ENCODE data around the gene GRM4.

The GRM4 gene

DNA sequence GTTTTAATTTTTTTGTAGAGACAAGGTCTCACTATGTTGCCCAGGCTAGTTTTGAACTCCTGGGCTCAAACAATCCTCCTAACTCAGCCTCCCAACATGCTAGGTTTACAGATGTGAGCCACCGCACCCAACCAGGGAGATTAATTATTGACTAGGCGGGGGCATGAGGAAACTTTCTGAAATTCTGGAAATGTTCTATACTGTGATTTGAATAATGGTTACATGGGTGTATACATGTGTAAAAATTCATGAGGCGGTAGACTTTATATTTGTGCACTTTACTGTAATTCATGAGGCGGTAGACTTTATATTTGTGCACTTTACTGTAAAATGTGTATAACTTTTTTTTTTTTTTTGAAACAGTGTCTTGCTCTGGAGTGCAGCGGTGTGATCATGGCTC, 147.2 kb downstream of the GRM4 start:
- Histone ChIP-seq H3K27me3 (ENCODE audit: control insufficient read depth in 1 of 2, insufficient read depth in 2 of 2, low read length in 2 of 2) (no peaks in the 10 kb centered on the region), H3K4me3 (ENCODE audit: low read depth in 1 of 2, low read length in 2 of 2) (no peak overlapping the region), H3K9ac (ENCODE audit: low read depth in 1 of 2, low read length in 2 of 2) (no peak overlapping the region), H3K4me1 (ENCODE audit: control insufficient read depth in 1 of 2, insufficient read depth in 2 of 2, low read length in 2 of 2) (peaks cover 11 to 16% of the 10 kb centered on the region in 2 donors), H3K9me3 (ENCODE audit: control insufficient read depth in 1 of 2, low read length in 2 of 2) (peaks cover 3 to 4% of the 10 kb centered on the region in 2 donors), H3K27ac (ENCODE audit: low read depth, low read length) (no peak overlapping the region), H3K36me3 (ENCODE audit: control insufficient read depth in 1 of 2, insufficient read depth in 2 of 2, low read length in 2 of 2) (no peaks in the 10 kb centered on the region)

DNA sequence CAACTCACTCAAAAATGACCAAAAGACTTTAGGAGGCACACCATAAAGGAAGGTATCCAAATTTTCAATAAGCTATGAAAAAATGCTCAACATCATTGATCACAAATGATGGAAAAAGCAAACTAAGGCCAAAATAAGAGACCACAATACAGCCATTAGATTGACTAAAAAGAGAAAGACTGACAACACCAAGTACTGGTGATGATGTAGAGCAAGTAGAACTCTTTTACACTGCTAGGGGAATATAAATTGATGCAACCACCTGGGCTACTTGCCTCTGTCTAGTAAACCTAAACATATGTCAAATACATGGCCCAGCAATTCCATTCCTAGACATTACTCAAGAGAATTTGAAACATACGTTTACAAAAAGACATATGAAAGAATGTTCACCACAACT, 148.6 kb downstream of the GRM4 start:
- Histone ChIP-seq H3K9me3 (ENCODE audit: control insufficient read depth in 1 of 2, low read length in 2 of 2) (peaks cover 3 to 4% of the 10 kb centered on the region in 2 donors), H3K27me3 (ENCODE audit: control insufficient read depth in 1 of 2, insufficient read depth in 2 of 2, low read length in 2 of 2) (no peaks in the 10 kb centered on the region), H3K4me3 (ENCODE audit: low read depth in 1 of 2, low read length in 2 of 2) (no peak overlapping the region), H3K4me1 (ENCODE audit: control insufficient read depth in 1 of 2, insufficient read depth in 2 of 2, low read length in 2 of 2) (peaks cover 11 to 16% of the 10 kb centered on the region in 2 donors), H3K9ac (ENCODE audit: low read depth in 1 of 2, low read length in 2 of 2) (no peak overlapping the region), H3K36me3 (ENCODE audit: control insufficient read depth in 1 of 2, insufficient read depth in 2 of 2, low read length in 2 of 2) (no peaks in the 10 kb centered on the region), H3K27ac (ENCODE audit: low read depth, low read length) (no peak overlapping the region)

DNA sequence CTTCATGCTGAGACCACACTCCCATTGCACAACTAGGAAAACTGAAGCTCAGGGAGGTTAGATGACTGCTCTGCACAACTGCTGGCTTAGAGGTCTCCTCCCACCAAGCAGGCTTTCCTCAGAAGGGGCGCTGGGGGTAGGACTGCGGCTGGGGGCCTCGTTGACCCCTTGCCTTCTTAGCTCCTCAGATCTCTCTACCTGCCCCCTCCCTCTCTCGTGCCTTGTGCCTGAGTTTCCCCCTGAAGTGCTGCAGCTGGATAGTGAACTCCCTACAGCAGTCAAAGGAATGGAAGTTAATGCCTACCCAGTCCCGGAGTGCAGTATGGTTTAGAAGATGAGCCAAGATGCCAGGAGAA, 149.8 kb downstream of the GRM4 start:
- Histone ChIP-seq H3K27ac (ENCODE audit: low read depth, low read length) (no peak overlapping the region), H3K4me1 (ENCODE audit: control insufficient read depth in 1 of 2, insufficient read depth in 2 of 2, low read length in 2 of 2) (peaks cover 11 to 16% of the 10 kb centered on the region in 2 donors), H3K4me3 (ENCODE audit: low read depth in 1 of 2, low read length in 2 of 2) (no peak overlapping the region), H3K27me3 (ENCODE audit: control insufficient read depth in 1 of 2, insufficient read depth in 2 of 2, low read length in 2 of 2) (no peaks in the 10 kb centered on the region), H3K36me3 (ENCODE audit: control insufficient read depth in 1 of 2, insufficient read depth in 2 of 2, low read length in 2 of 2) (no peaks in the 10 kb centered on the region), H3K9me3 (ENCODE audit: control insufficient read depth in 1 of 2, low read length in 2 of 2) (peaks cover 3 to 4% of the 10 kb centered on the region in 2 donors), H3K9ac (ENCODE audit: low read depth in 1 of 2, low read length in 2 of 2) (no peak overlapping the region)

DNA sequence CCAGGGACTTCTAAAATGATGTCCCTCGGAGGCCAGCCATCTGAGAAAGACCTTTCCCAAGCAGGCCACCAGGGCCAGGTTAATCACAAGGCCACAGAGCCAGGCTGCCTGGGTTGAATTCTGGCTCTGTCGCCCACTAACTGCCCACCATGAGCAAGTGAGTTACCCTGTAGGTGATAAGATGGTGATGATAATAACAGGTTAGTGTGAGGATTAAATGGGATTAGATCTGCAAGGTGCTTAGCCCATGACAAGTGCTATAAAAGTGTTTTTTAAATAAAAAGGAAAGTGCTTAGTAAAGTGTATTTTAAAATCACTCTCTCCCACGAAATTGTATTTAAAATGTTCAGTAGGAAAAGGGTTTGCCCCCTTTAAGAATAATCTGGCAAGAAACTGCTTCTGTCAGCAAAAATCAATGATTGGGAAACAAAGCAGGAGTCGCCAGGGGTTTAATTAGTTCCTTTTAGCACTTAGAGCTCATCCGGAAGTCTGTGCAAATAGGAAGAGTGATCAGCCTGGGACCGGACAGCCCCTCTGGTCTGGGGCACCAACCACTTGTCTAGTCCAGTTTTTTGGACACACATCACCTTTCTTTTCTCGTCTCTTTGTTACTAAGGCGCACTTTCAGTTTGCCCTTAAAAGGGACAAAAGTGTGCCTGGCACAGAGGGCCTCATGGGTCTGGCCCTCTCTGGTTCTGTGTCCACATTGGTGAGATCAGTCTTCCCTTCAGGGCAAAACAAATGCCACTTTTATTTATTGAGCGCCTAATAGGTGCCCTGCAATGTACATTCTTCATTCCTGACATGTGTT, 150.4 kb downstream of the GRM4 start:
- Histone ChIP-seq H3K27ac (ENCODE audit: low read depth, low read length) (no peak overlapping the region), H3K4me1 (ENCODE audit: control insufficient read depth in 1 of 2, insufficient read depth in 2 of 2, low read length in 2 of 2) (peaks cover 11 to 16% of the 10 kb centered on the region in 2 donors), H3K9ac (ENCODE audit: low read depth in 1 of 2, low read length in 2 of 2) (no peak overlapping the region), H3K4me3 (ENCODE audit: low read depth in 1 of 2, low read length in 2 of 2) (no peak overlapping the region), H3K9me3 (ENCODE audit: control insufficient read depth in 1 of 2, low read length in 2 of 2) (peaks cover 3 to 4% of the 10 kb centered on the region in 2 donors), H3K27me3 (ENCODE audit: control insufficient read depth in 1 of 2, insufficient read depth in 2 of 2, low read length in 2 of 2) (no peaks in the 10 kb centered on the region), H3K36me3 (ENCODE audit: control insufficient read depth in 1 of 2, insufficient read depth in 2 of 2, low read length in 2 of 2) (no peaks in the 10 kb centered on the region)

DNA sequence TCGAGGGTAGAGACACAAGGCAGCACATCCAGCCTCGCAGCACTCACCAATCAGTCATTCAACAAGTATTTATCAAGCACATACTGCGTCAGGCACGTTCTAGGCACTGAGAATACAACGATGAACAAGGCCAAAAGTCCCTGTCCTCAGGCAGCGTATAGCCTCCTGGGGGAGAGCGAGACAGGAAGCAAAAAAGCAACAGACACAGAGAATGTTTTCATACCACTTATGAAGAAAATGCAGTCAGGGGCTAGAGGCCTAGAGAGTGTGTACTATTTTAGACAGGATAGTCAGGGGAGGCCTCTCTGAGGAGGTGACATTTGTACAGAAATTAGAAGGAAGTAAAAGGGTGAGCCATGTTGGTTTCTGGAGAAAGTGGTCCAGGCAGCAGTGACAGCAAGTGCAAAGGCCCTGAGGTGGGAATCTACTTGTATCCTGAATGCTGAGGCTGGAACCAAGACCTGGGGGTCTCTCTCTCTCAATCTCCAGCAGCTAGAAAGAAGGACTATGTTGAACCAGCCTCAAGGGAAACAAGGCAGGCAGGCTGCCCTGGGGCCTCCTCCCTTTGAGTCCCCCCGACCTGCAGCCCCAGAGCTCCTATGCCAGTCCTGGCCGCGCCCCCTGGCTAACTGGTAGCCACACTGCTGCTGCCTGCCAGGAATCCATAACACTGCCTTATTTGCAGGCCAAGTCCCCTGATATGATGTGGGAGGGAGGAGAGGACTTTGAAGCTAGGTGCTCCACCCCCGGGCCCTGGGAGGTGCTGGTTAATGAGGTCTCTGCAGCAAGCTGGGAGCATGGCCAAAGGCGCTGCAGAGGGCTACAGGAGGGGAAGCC, 151.2 kb downstream of the GRM4 start:
- Histone ChIP-seq H3K4me3 (ENCODE audit: low read depth in 1 of 2, low read length in 2 of 2) (no peak overlapping the region), H3K27ac (ENCODE audit: low read depth, low read length) (no peak overlapping the region), H3K9ac (ENCODE audit: low read depth in 1 of 2, low read length in 2 of 2) (no peak overlapping the region), H3K4me1 (ENCODE audit: control insufficient read depth in 1 of 2, insufficient read depth in 2 of 2, low read length in 2 of 2) (peaks cover 11 to 16% of the 10 kb centered on the region in 2 donors), H3K27me3 (ENCODE audit: control insufficient read depth in 1 of 2, insufficient read depth in 2 of 2, low read length in 2 of 2) (no peaks in the 10 kb centered on the region), H3K9me3 (ENCODE audit: control insufficient read depth in 1 of 2, low read length in 2 of 2) (peaks cover 3 to 4% of the 10 kb centered on the region in 2 donors), H3K36me3 (ENCODE audit: control insufficient read depth in 1 of 2, insufficient read depth in 2 of 2, low read length in 2 of 2) (no peaks in the 10 kb centered on the region)

DNA sequence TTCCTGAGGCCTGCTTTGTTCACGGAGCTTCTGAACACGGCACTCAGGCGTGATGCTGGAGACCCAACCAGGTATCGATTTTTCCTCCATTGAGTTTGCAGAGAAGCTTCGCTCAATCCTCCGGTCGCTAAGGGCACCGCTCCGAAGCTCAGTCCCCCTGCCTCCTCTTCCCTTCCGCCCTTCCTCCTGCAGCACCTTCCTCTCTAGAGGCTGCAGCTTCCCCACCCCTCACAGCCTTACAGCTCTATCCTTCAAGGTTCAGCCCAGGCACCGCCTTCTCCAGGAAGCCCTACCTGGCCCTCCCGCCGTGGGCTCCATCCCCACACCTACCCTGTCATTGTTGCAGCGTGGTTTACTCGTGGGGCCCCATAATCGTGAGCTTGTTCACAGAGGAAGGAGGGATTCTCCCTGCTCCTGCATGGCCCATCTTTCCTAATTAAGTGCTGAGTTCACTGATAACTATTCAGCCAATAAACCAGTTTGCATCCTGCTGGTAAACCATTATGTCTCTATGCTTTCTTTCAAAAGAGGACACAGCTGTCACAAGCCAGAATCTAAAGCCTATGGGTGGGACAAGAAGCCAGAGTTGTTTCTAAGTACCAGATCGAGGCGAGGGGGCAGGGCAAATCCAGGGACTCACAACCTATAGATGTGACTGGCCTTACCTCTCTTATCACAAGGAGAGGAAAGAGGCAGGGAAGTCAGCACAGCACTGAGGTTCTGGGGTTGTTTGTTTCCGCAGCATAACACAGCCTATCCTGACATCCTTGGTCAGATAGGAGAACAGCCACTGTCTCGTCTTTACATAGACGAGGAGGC, 152.0 kb downstream of the GRM4 start:
- no peak overlapping the region for H3K9ac ChIP-seq (ENCODE audit: low read depth in 1 of 2, low read length in 2 of 2)
- H3K4me3 ChIP-seq (ENCODE audit: low read depth in 1 of 2, low read length in 2 of 2) = no peak overlapping the region
- H3K27ac ChIP-seq (ENCODE audit: low read depth, low read length) = no peak overlapping the region
- no peaks in the 10 kb centered on the region for H3K27me3 ChIP-seq (ENCODE audit: control insufficient read depth in 1 of 2, insufficient read depth in 2 of 2, low read length in 2 of 2)
- H3K36me3 ChIP-seq (ENCODE audit: control insufficient read depth in 1 of 2, insufficient read depth in 2 of 2, low read length in 2 of 2) = no peaks in the 10 kb centered on the region
- H3K9me3 ChIP-seq (ENCODE audit: control insufficient read depth in 1 of 2, low read length in 2 of 2) = peaks cover 3 to 4% of the 10 kb centered on the region in 2 donors
- H3K4me1 ChIP-seq (ENCODE audit: control insufficient read depth in 1 of 2, insufficient read depth in 2 of 2, low read length in 2 of 2) = peaks cover 11 to 16% of the 10 kb centered on the region in 2 donors

DNA sequence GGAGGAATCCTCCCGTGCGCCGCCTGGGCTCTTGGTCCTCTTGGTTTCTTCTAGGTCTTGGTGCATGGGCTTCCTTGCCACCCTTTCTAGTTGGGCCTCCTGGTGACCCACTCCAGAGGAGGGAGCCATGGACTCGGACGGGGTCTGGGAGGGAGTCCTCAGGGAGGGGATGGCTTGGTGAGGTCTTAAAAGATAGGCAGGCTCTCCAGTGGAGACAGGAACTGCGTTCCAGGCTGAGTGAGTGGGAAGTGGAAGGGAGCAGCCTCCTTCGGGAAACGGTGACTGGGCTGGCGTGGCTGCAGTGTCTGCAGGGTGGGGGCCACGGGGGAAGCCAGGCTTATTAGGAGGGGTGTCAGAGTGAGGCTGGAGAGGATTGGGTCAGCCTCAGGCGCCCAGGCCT, 152.8 kb downstream of the GRM4 start:
- Histone ChIP-seq H3K27ac (ENCODE audit: low read depth, low read length) (no peak overlapping the region), H3K9me3 (ENCODE audit: control insufficient read depth in 1 of 2, low read length in 2 of 2) (peaks cover 3 to 4% of the 10 kb centered on the region in 2 donors), H3K4me1 (ENCODE audit: control insufficient read depth in 1 of 2, insufficient read depth in 2 of 2, low read length in 2 of 2) (peaks cover 11 to 16% of the 10 kb centered on the region in 2 donors), H3K4me3 (ENCODE audit: low read depth in 1 of 2, low read length in 2 of 2) (no peak overlapping the region), H3K36me3 (ENCODE audit: control insufficient read depth in 1 of 2, insufficient read depth in 2 of 2, low read length in 2 of 2) (no peaks in the 10 kb centered on the region), H3K9ac (ENCODE audit: low read depth in 1 of 2, low read length in 2 of 2) (no peak overlapping the region), H3K27me3 (ENCODE audit: control insufficient read depth in 1 of 2, insufficient read depth in 2 of 2, low read length in 2 of 2) (no peaks in the 10 kb centered on the region)

DNA sequence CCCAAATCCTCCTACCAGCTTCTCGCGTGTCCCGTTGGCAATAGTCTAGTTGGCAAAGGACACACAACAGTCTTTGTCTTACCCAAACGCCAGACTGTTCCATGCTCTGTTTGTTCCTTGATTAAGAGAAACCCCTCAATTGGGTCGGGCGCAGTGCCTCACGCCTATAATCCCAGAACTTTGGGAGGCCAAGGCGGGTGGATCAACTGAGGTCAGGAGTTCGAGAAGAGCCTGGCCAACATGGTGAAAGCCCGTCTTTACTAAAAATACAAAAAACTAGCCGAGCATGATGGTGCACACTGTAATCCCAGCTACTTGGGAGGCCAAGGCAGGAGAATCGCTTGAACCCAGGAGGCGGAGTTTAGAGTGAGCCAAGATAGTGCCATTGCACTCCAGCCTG, 153.7 kb downstream of the GRM4 start:
- Histone ChIP-seq H3K9ac (ENCODE audit: low read depth in 1 of 2, low read length in 2 of 2) (no peak overlapping the region), H3K36me3 (ENCODE audit: control insufficient read depth in 1 of 2, insufficient read depth in 2 of 2, low read length in 2 of 2) (no peaks in the 10 kb centered on the region), H3K9me3 (ENCODE audit: control insufficient read depth in 1 of 2, low read length in 2 of 2) (peaks cover 0 to under 1% of the 10 kb centered on the region in 2 donors), H3K4me1 (ENCODE audit: control insufficient read depth in 1 of 2, insufficient read depth in 2 of 2, low read length in 2 of 2) (peaks cover 11 to 16% of the 10 kb centered on the region in 2 donors), H3K27me3 (ENCODE audit: control insufficient read depth in 1 of 2, insufficient read depth in 2 of 2, low read length in 2 of 2) (no peaks in the 10 kb centered on the region), H3K4me3 (ENCODE audit: low read depth in 1 of 2, low read length in 2 of 2) (no peak overlapping the region), H3K27ac (ENCODE audit: low read depth, low read length) (no peak overlapping the region)

DNA sequence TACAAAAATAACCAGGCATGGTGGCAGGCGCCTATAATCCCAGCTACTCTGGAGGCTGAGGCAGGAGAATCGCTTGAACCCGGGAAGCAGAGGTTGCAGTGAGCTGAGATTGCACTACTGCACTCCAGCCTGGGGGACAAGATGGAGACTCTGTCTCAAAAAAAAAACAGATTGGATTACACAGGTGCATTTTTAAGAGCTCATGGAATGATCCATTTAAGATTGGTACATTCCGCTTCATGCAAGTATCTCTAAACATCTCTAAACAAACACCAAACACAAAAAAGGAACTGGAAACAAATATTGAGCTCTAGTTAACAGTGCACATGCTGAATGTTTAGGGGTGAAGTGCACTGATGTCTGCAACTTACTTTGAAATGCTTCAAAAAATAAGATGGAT, 154.3 kb downstream of the GRM4 start:
- Histone ChIP-seq H3K27me3 (ENCODE audit: control insufficient read depth in 1 of 2, insufficient read depth in 2 of 2, low read length in 2 of 2) (no peaks in the 10 kb centered on the region), H3K27ac (ENCODE audit: low read depth, low read length) (no peak overlapping the region), H3K9ac (ENCODE audit: low read depth in 1 of 2, low read length in 2 of 2) (no peak overlapping the region), H3K9me3 (ENCODE audit: control insufficient read depth in 1 of 2, low read length in 2 of 2) (no peaks in the 10 kb centered on the region), H3K36me3 (ENCODE audit: control insufficient read depth in 1 of 2, insufficient read depth in 2 of 2, low read length in 2 of 2) (no peaks in the 10 kb centered on the region), H3K4me3 (ENCODE audit: low read depth in 1 of 2, low read length in 2 of 2) (no peak overlapping the region), H3K4me1 (ENCODE audit: control insufficient read depth in 1 of 2, insufficient read depth in 2 of 2, low read length in 2 of 2) (peaks cover 11 to 16% of the 10 kb centered on the region in 2 donors)
